PC-3 (cell line): Measurements from ENCODE around the gene AARS2.

ENCODE experiments used
- CTCF ChIP-seq: fragments of 300-600 bp; sonication (generic); conservative IDR thresholded peaks from 2 replicates; pipeline ENCODE4 v1.5.1; 2017; ENCODE audit warnings: antibody characterized with exemption, low read depth, mild to moderate bottlenecking, low read length
- EZH2 ChIP-seq: fragments of 300-600 bp; sonication (generic); IDR thresholded peaks from one replicate; pipeline ENCODE4 v1.6.1; 2017; ENCODE audit warnings: antibody characterized with exemption, mild to moderate bottlenecking, low read length; ENCODE audit not compliant: unreplicated experiment

GRCh38 chr6:44332585-44332984 is 19.4 kb upstream of the AARS2 start:
- TF ChIP-seq CTCF = no peak
- TF ChIP-seq EZH2 = no peak
